ENCODE data around the gene SSBP4.
A peak's percentile ranks its signal among the peaks of the same experiment; 100 is the strongest.

The SSBP4 gene

GRCh38 chr19:18446145-18446810 lies 27.1 kb downstream of the SSBP4 start:
- DNase-seq, result no peak

GRCh38 chr19:18446811-18447359 lies 27.7 kb downstream of the SSBP4 start:
- no peak for DNase-seq

- no peak for DNase-seq
Measured at GRCh38 chr19:18449552-18449951, 30.4 kb downstream of the SSBP4 start.

GRCh38 chr19:18450021-18450930 lies 31.1 kb downstream of the SSBP4 start:
- DNase-seq, result no peak

- peak; percentile 78 for DNase-seq
Measured at GRCh38 chr19:18450931-18451836, 32.0 kb downstream of the SSBP4 start.

GRCh38 chr19:18452386-18452785 lies 33.2 kb downstream of the SSBP4 start:
- DNase-seq, result no peak

GRCh38 chr19:18453269-18454024 lies 34.2 kb downstream of the SSBP4 start:
- DNase-seq, result no peak

GRCh38 chr19:18456279-18456678 lies 37.1 kb downstream of the SSBP4 start:
- no peak for DNase-seq

- no peak for DNase-seq
Measured at GRCh38 chr19:18456974-18457373, 37.8 kb downstream of the SSBP4 start.

- no peak for DNase-seq
Measured at GRCh38 chr19:18457483-18458331, 38.5 kb downstream of the SSBP4 start.

GRCh38 chr19:18460900-18461299 lies 41.7 kb downstream of the SSBP4 start:
- no peak for DNase-seq

GRCh38 chr19:18461471-18461870 lies 42.3 kb downstream of the SSBP4 start:
- DNase-seq, result no peak

GRCh38 chr19:18464646-18465045 lies 45.4 kb downstream of the SSBP4 start:
- no peak for DNase-seq

- DNase-seq, result no peak
Measured at GRCh38 chr19:18465214-18465963, 46.2 kb downstream of the SSBP4 start.

- DNase-seq, result no peak
Measured at GRCh38 chr19:18465964-18466339, 46.8 kb downstream of the SSBP4 start.

GRCh38 chr19:18466354-18466753 lies 47.2 kb downstream of the SSBP4 start:
- DNase-seq, result no peak

- DNase-seq, result no peak
Measured at GRCh38 chr19:18467978-18468377, 48.8 kb downstream of the SSBP4 start.

GRCh38 chr19:18468517-18468916 lies 49.3 kb downstream of the SSBP4 start:
- DNase-seq, result no peak

- peak; percentile 49 for DNase-seq
Measured at GRCh38 chr19:18469069-18469846, 50.1 kb downstream of the SSBP4 start.
